ENCODE data around the gene NFAT5. TPM values are rescaled to one million over a fixed set of nuclear protein-coding genes. Genes with fewer than 3 reads are reported as not detected.
"Not testable (repeated sequence)": the region's sequence is repeated elsewhere in the genome, so short reads cannot be mapped to it uniquely, and the experiment has no call there.

NFAT5 gene
- total and polyA plus RNA-seq, 7 donors: 1.6 to 27.9 (median 18.8) TPM

GRCh38 chr16:69579783-69580481 is 14.2 kb downstream of the NFAT5 start:
- no peak for DNase-seq
- Histone ChIP-seq H3K27me3 (ENCODE audit: insufficient read depth in 3 of 3, low read length in 2 of 3) (no peaks in the 10 kb centered on the region), H3K4me3 (no peak overlapping the region), H3K27ac (no peak overlapping the region), H3K36me3 (ENCODE audit: insufficient read depth in 1 of 2, low read depth in 1 of 2) (peaks cover 0 to 15% of the 10 kb centered on the region in 2 donors), H3K9me3 (no peaks in the 10 kb centered on the region), H3K4me1 (peaks cover 45% of the 10 kb centered on the region)
- WGBS, 3 donors: 87 to 92% (median 88%) methylated on average over 2 of the region's 2 CpGs
- no peak for ATAC-seq
- intact Hi-C loops (cut with DNase I): no loop called here
- TF ChIP-seq CTCF (IDR thresholded peaks at IDR 0.05): no peak

- ATAC-seq (no peak), DNase-seq (no peak)
- no peaks in the 10 kb centered on the region for H3K27me3 ChIP-seq (ENCODE audit: insufficient read depth in 3 of 3, low read length in 2 of 3)
- peaks cover 0 to 13% of the 10 kb centered on the region in 2 donors for H3K36me3 ChIP-seq (ENCODE audit: insufficient read depth in 1 of 2, low read depth in 1 of 2)
- no peak for TF ChIP-seq CTCF (IDR thresholded peaks at IDR 0.05)
- peaks cover 43% of the 10 kb centered on the region for H3K4me1 ChIP-seq
- H3K9me3 ChIP-seq: no peaks in the 10 kb centered on the region
- intact Hi-C loops (cut with DNase I): no loop called here
- no peak overlapping the region for H3K4me3 ChIP-seq
- no peak overlapping the region for H3K27ac ChIP-seq
Observed at GRCh38 chr16:69581297-69581696, 15.5 kb downstream of the NFAT5 start.

- H3K9me3 ChIP-seq; H3K36me3 ChIP-seq (ENCODE audit: insufficient read depth in 1 of 2, low read depth in 1 of 2); DNase-seq; intact Hi-C loops (cut with DNase I); H3K4me3 ChIP-seq; H3K27ac ChIP-seq; H3K27me3 ChIP-seq (ENCODE audit: insufficient read depth in 3 of 3, low read length in 2 of 3): not testable (repeated sequence)
- peaks cover 17% of the 10 kb centered on the region for H3K4me1 ChIP-seq
- peak; percentile 29 to 62 (median 36) for ATAC-seq
- 51 to 68% (median 58%) methylated on average over 5 of the region's 5 CpGs for WGBS, 3 donors
Observed at GRCh38 chr16:69584493-69584892, 18.7 kb downstream of the NFAT5 start.

GRCh38 chr16:69589434-69590269 is 23.9 kb downstream of the NFAT5 start:
- Histone ChIP-seq H3K9me3 (no peaks in the 10 kb centered on the region), H3K4me3 (no peak overlapping the region), H3K27ac (peak overlapping the region; percentile 5), H3K27me3 (ENCODE audit: insufficient read depth in 3 of 3, low read length in 2 of 3) (no peaks in the 10 kb centered on the region), H3K4me1 (peaks cover 32% of the 10 kb centered on the region), H3K36me3 (ENCODE audit: insufficient read depth in 1 of 2, low read depth in 1 of 2) (no peaks in the 10 kb centered on the region)
- 60 to 72% (median 64%) methylated on average over 7 of the region's 7 CpGs for WGBS, 3 donors
- no peak for DNase-seq
- TF ChIP-seq CTCF (IDR thresholded peaks at IDR 0.05): no peak
- ATAC-seq: no peak
- intact Hi-C loops (cut with DNase I): no loop called here

GRCh38 chr16:69590590-69590989 is 24.8 kb downstream of the NFAT5 start:
- Histone ChIP-seq H3K27me3 (ENCODE audit: insufficient read depth in 3 of 3, low read length in 2 of 3) (no peaks in the 10 kb centered on the region), H3K9me3 (no peaks in the 10 kb centered on the region), H3K36me3 (ENCODE audit: insufficient read depth in 1 of 2, low read depth in 1 of 2) (no peaks in the 10 kb centered on the region), H3K4me3 (no peak overlapping the region), H3K27ac (no peak overlapping the region), H3K4me1 (peaks cover 41% of the 10 kb centered on the region)
- WGBS, 3 donors: 92 to 94% (median 93%) methylated on average over 3 of the region's 3 CpGs
- DNase-seq (no peak), ATAC-seq (no peak)
- intact Hi-C loops (cut with DNase I): no loop called here
- TF ChIP-seq CTCF (IDR thresholded peaks at IDR 0.05): no peak

Data from psoas muscle (tissue), 8 donors.